Erythroblast (primary cell): ENCODE results near the gene ZNF277.

Source experiments
- GATA1 ChIP-seq: IDR thresholded peaks from 2 replicates; pipeline ENCODE4 v1.6.1; 2011; ENCODE audit warnings: low read depth, mild to moderate bottlenecking, control low read depth, low read length, moderate library complexity
- POLR2A ChIP-seq: IDR thresholded peaks from 2 replicates; pipeline ENCODE4 v1.6.1; 2011; ENCODE audit warnings: mild to moderate bottlenecking, low read length

DNA sequence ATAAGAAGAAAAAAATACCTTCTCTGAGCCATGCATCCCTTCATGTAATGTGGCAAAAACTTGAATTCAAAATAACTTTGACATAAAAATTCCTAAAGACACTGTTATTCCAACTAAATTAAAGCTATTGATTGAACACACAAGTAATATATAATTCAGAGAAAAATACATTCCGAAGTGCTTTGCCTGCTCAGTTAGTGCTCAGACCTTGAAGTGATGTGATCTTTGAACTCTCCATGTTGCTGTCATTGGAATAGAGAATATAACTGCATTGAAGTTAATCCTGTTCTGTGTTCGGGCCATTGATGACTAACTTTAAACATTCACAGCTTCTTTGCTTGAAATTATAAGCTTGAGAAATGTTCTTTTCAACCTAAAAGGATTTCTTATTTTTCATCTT, 129.8 kb downstream of the ZNF277 start:
- TF ChIP-seq POLR2A: no peak
- no peak for TF ChIP-seq GATA1
